GM21717 (cell line): ENCODE results near the gene SLC37A2.

Experiments used
- ATAC-seq: cut with Tn5 transposase; IDR thresholded peaks from one replicate; pipeline ENCODE4 v1.9.1; 2021; ENCODE audit warnings: mild to moderate bottlenecking, moderate library complexity; ENCODE audit not compliant: unreplicated experiment

SLC37A2 gene

GRCh38 chr11:125105926-125106325 is 42.8 kb downstream of the SLC37A2 start:
- ATAC-seq: no peak

DNA sequence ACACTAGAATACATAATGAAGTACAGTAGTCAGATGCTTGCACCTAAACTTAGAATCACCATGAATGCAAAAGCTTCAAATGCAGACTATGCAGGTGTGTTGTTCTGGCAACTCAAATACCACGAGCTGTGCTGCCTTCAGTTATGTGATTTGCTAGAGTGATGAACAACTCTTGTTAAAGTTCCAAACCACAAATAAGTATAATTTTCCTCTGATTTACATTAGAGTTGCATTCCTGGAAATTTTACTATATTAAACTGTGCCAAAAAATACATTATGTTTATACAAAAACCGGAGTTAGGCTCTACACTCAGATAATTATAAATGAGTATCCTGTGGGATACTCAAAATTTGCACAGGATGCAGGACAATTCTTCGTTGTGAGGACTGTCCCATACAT is 45.4 kb downstream of the SLC37A2 start:
- no peak for ATAC-seq

GRCh38 chr11:125110506-125110905 is 47.4 kb downstream of the SLC37A2 start:
- ATAC-seq: no peak

DNA sequence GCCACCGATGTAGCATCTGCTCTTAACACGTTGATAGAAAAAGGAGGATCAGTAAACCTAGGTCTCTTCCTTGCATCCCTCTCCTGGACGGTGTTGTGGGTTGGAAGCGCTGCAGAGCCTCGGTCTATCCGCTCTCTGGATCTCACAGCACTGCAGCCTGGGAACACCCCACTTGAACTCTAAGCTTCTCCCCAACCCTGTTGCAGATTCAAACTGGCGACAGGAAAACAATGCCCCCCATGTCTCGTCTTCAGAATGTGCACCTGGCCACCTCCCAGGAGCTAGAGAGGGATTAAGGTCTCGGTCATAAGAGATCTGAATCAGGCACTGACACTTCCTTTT is 47.9 kb downstream of the SLC37A2 start:
- ATAC-seq: peak; percentile 1

- peak; percentile 99 for ATAC-seq
Measured at GRCh38 chr11:125111343-125112207, 48.5 kb downstream of the SLC37A2 start, which contains the start of gene TMEM218. Gene TMEM218, minus strand, starts transcription at chr11:125111626. Its CDS starts 9,385 bp downstream, at chr11:125102241.

DNA sequence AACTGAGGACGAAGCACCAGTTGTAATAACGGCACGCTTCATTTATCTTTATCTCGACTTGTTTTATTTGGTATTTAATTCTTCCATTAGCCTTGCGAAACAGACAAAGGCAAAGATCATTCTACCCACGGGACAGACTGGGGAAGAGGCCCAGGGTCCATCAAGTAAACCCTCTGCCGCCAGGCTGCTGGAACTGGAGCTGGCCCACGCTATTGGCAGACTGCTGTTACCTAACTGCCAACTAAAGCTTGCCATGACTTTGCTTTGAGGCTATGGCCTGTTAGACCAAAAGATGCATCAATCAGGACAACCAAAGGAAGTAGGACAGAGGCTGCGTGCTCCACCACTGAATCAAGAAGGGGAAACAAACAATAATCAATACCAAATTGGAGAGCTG is 49.1 kb downstream of the SLC37A2 start:
- ATAC-seq: no peak

DNA sequence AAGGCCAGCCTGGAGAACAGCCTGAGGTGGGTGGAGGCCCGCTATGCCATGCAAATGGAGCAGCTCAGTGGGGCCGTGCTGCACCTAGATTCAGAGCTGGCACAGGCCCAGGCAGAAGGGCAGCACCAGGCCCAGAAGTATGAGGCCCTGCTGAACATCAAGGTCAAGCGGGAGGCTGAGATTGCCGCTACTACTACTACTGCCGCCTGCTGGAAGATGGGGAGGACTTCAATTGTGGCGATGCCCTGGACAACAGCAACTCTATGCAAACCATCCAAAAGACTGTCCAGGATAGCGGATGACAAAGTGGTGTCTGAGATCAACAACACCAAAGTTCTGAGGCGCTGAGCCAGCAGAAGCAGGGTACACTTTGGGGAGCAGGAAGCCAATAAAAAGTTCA is 51.4 kb downstream of the SLC37A2 start:
- no peak for ATAC-seq

DNA sequence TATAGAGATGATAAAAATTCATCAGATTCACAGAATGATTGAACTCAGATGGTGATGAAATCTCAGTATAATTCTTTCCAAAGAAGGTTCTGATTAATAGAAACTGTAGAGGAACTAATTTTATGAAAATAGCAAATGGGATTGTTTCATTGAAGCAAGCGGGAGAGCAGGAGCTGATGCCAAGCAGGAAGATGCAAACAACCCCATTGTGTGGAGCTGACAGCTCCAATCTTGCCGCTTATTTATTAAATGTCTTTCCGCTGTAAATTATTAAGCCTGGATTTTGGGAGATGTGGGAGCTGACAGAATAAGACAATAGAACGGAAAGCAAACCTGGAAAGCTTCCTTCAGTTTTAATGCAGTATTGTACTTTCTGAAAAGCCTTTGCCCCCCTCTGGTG is 54.3 kb downstream of the SLC37A2 start:
- ATAC-seq: no peak

GRCh38 chr11:125123194-125123946 is 60.3 kb downstream of the SLC37A2 start:
- ATAC-seq: no peak

- peak; percentile 87 for ATAC-seq
Measured at GRCh38 chr11:125123947-125124617, 61.0 kb downstream of the SLC37A2 start.

DNA sequence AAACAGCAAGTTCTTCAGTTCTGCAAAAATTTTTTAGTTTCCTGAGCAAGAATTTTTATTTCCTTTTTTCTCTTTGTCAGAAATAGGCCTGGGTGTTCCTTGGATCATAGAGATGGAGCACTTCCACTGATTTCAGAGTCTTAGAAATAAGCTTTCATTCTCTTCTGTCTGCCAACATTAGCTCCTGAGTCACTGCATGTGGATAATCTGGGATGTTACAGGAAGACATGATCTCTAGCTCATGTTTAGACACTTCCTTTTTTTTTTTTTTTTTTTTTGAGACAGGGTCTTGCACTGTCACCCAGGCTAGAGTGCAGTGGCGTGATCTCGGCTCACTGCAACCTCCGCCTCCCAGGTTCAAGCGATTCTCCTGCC is 61.5 kb downstream of the SLC37A2 start:
- ATAC-seq: no peak

DNA sequence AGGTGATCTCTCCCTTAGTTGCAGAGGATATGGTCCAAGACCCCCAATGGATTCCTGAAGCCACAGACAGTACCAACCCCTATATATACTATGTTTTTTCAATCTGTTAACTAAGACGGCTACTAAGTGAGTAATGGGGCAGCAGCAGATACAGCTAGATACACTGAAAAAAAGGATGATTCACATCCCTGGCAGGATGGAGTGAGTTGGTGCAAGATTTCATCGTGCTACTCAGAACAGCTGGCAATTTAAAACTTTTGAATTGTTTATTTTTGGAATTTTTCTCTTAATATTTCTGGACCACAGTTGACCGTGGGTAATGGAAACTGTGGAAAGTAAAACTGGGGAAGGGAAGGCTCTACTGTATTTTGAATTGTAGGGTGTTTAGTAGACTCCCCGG is 65.3 kb downstream of the SLC37A2 start:
- ATAC-seq: no peak

GRCh38 chr11:125129316-125129993 is 66.3 kb downstream of the SLC37A2 start:
- ATAC-seq: no peak

DNA sequence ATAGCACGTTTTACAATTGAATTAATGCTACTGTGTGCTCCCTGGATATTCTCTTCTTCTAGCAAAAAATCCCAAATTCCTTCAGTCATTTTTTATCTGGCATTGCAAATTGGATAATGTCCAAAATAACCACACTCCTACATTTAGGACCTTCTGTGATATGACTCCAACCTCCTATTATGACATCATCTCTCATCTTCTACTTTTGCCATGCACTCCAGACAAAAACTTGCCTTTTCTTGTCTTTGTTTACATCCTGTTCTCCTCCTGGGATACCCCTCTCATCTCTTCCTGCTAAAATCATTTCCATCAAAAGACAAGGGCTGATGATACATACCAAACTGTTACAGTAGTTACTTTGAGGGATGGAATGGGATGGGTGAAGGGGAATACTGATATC is 69.0 kb downstream of the SLC37A2 start:
- ATAC-seq: no peak

GRCh38 chr11:125132596-125132995 is 69.5 kb downstream of the SLC37A2 start:
- ATAC-seq: no peak

- ATAC-seq: no peak
Measured at GRCh38 chr11:125136001-125136400, 72.9 kb downstream of the SLC37A2 start.

DNA sequence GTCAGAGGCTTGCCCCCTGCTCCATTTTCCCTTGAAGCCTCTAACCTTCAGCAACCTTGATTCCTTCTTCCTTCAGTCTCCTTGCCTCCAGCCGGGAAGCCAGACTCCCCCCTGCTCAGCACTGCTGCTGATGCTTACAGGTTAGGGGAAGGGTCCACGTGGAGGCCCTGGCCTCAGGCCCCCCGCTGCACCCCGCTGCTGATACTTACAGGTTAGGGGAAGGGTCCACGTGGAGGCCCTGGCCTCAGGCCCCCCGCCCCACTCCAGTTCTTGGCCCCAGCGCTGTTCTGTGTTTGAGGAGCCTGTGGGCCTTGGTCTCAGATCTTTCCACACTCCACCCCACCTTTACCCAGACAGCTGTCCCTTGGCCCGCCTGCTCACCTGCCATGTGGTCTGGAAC is 75.9 kb downstream of the SLC37A2 start:
- no peak for ATAC-seq

DNA sequence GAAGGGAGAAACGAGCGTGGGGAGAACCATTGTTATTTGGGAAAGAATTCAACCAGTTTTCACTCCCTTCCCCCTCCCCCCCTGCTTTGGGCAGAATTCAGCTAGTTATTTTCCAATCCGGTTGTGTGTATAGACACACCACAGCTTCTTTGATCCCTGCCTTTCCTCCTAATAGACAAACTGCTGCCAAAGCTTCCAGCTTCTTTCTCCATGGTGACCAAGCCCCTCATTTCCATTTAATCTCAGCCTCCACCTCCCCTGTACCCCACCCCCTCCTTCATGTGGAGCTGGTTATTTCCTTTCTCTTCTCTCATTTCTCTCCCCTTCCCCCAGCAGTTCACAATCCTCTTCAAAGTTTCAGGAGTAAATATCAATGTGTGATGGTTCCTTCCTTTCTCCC is 76.7 kb downstream of the SLC37A2 start:
- ATAC-seq: no peak
